Uterus (tissue), 4 donors: ENCODE results near the gene HS6ST3. TPM values are rescaled to one million over a fixed set of nuclear protein-coding genes. Genes with fewer than 3 reads are reported as not detected.

ENCODE experiments used
- DNase-seq, 2 donors: peaks; one replicate each; pipeline ENCODE4 v3.0.0-alpha.2; 2019 to 2020
- H3K27ac ChIP-seq, 2 donors: fragments of 200-600 bp; sonication (generic); 1 replicate in 1 of 2; 2 replicates in 1 of 2; pipeline ENCODE4 v1.5.1; 2016 to 2018
- H3K27me3 ChIP-seq, 2 donors: fragments of 200-600 bp; sonication (generic); one replicate each; pipeline ENCODE4 v1.5.1; 2018 to 2019; ENCODE audit warnings: control low read depth in 1 of 2
- H3K36me3 ChIP-seq, 2 donors: fragments of 200-600 bp; sonication (generic); one replicate each; pipeline ENCODE4 v1.5.1; 2019; ENCODE audit warnings: control low read depth in 1 of 2
- H3K4me1 ChIP-seq, 2 donors: fragments of 200-600 bp; sonication (generic); one replicate each; pipeline ENCODE4 v1.5.1; 2018 to 2019; ENCODE audit warnings: control low read depth in 1 of 2
- H3K4me3 ChIP-seq, 2 donors: fragments of 200-600 bp; sonication (generic); 1 replicate in 1 of 2; 2 replicates in 1 of 2; pipeline ENCODE4 v1.5.1; 2018 to 2019; ENCODE audit warnings: mild to moderate bottlenecking in 1 of 2
- H3K9me3 ChIP-seq, 2 donors: fragments of 200-600 bp; sonication (generic); one replicate each; pipeline ENCODE4 v1.5.1; 2019; ENCODE audit warnings: control low read depth in 1 of 2
- CTCF ChIP-seq, 4 experiments: fragments of 200-600 bp in 2 of 4; fragments of 450-650 bp in 2 of 4; sonication (generic) in 2 of 4; IDR thresholded peaks; one replicate each; pipeline ENCODE4 v1.5.1; 2016 to 2019; ENCODE audit warnings: antibody characterized with exemption in 4 of 4, mild to moderate bottlenecking in 2 of 4, moderate library complexity in 1 of 4
- POLR2A ChIP-seq, 2 donors: fragments of 450-650 bp; IDR thresholded peaks; one replicate each; pipeline ENCODE4 v1.6.1; 2016; ENCODE audit warnings: antibody characterized with exemption in 2 of 2, mild to moderate bottlenecking in 1 of 2, moderate library complexity in 1 of 2
- intact Hi-C: fragments of 100-400 bp; cut with DNase I; formaldehyde crosslinking; loops from one replicate; pipeline ENCODE4 v1.15.1; 2023; ENCODE audit warnings: low total_unique reads
- total RNA-seq, 4 donors: library from RNA; depleted of rRNA in 3 of 4; stranded (reverse); fragments of >200 nt in 3 of 4; gene quantifications; one replicate each; pipeline versions ENCODE4 v1.1.0 to v1.2.4, GENCODE V29; 2014 to 2023
- donor health status: DM: yes; HTN: yes; CAD: no.

HS6ST3 gene
- total RNA-seq, 4 donors from 2014 or later = 1.3 to 8.7 (median 5.3) TPM

GRCh38 chr13:96783057-96783456 lies 693.1 kb downstream of the HS6ST3 start:
- Histone ChIP-seq H3K4me1 (no peaks in the 10 kb centered on the region), H3K27ac (no peak overlapping the region), H3K4me3 (no peak overlapping the region), H3K36me3 (no peaks in the 10 kb centered on the region), H3K9me3 (no peaks in the 10 kb centered on the region), H3K27me3 (no peaks in the 10 kb centered on the region)
- DNase-seq = no peak
- TF ChIP-seq POLR2A (IDR thresholded peaks at IDR 0.05) = no peak
- TF ChIP-seq CTCF (IDR thresholded peaks at IDR 0.05) = no peak
- intact Hi-C loops = no loop called here

GRCh38 chr13:96783511-96783910 lies 693.6 kb downstream of the HS6ST3 start:
- intact Hi-C loops = no loop called here
- no peaks in the 10 kb centered on the region for H3K27me3 ChIP-seq
- H3K4me3 ChIP-seq = no peak overlapping the region
- no peak overlapping the region for H3K27ac ChIP-seq
- H3K36me3 ChIP-seq = no peaks in the 10 kb centered on the region
- H3K4me1 ChIP-seq = no peaks in the 10 kb centered on the region
- H3K9me3 ChIP-seq = no peaks in the 10 kb centered on the region
- TF ChIP-seq POLR2A (IDR thresholded peaks at IDR 0.05) (no peak), CTCF (IDR thresholded peaks at IDR 0.05) (no peak)
- no peak for DNase-seq

- Histone ChIP-seq H3K27me3 (no peaks in the 10 kb centered on the region), H3K9me3 (no peaks in the 10 kb centered on the region), H3K4me1 (no peaks in the 10 kb centered on the region), H3K27ac (no peak overlapping the region), H3K4me3 (no peak overlapping the region), H3K36me3 (no peaks in the 10 kb centered on the region)
- intact Hi-C loops = no loop called here
- no peak for DNase-seq
- TF ChIP-seq POLR2A (IDR thresholded peaks at IDR 0.05) (no peak), CTCF (IDR thresholded peaks at IDR 0.05) (no peak)
Observed at GRCh38 chr13:96785986-96786385, 696.1 kb downstream of the HS6ST3 start.

GRCh38 chr13:96792188-96792587 lies 702.3 kb downstream of the HS6ST3 start:
- Histone ChIP-seq H3K36me3 (no peaks in the 10 kb centered on the region), H3K4me1 (no peaks in the 10 kb centered on the region), H3K27me3 (no peaks in the 10 kb centered on the region), H3K9me3 (no peaks in the 10 kb centered on the region), H3K27ac (no peak overlapping the region), H3K4me3 (no peak overlapping the region)
- DNase-seq = no peak
- intact Hi-C loops = no loop called here
- no peak for TF ChIP-seq POLR2A (IDR thresholded peaks at IDR 0.05)

- Histone ChIP-seq H3K27ac (no peak overlapping the region), H3K9me3 (no peaks in the 10 kb centered on the region), H3K4me1 (no peaks in the 10 kb centered on the region), H3K27me3 (no peaks in the 10 kb centered on the region), H3K36me3 (no peaks in the 10 kb centered on the region), H3K4me3 (no peak overlapping the region)
- TF ChIP-seq CTCF (IDR thresholded peaks at IDR 0.05) (no peak), POLR2A (IDR thresholded peaks at IDR 0.05) (no peak)
- no peak for DNase-seq
- intact Hi-C loops = no loop called here
Observed at GRCh38 chr13:96792736-96793403, 703.0 kb downstream of the HS6ST3 start.

- Histone ChIP-seq H3K9me3 (no peaks in the 10 kb centered on the region), H3K4me3 (no peak overlapping the region), H3K4me1 (no peaks in the 10 kb centered on the region), H3K36me3 (no peaks in the 10 kb centered on the region), H3K27ac (no peak overlapping the region), H3K27me3 (no peaks in the 10 kb centered on the region)
- intact Hi-C loops = no loop called here
- no peak for TF ChIP-seq CTCF (IDR thresholded peaks at IDR 0.05)
- no peak for TF ChIP-seq POLR2A (IDR thresholded peaks at IDR 0.05)
- no peak for DNase-seq
Observed at GRCh38 chr13:96793404-96793755, 703.5 kb downstream of the HS6ST3 start.
